GM20431 (cell line): ENCODE results near the gene TRIM9.
"Not testable (repeated sequence)": the region's sequence is repeated elsewhere in the genome, so short reads cannot be mapped to it uniquely, and the experiment has no call there.

Experiments used
- in situ Hi-C: fragments of 300-500 bp; cut with MseI, MboI; formaldehyde crosslinking; loops from one replicate; pipeline ENCODE4 v1.15.0; 2020; ENCODE audit warnings: low sequenced_read_pairs; ENCODE audit not compliant: unreplicated experiment

The TRIM9 gene

GRCh38 chr14:50943943-50944646, 150.8 kb downstream of the TRIM9 start, which contains the start of gene PYGL:
Gene PYGL, minus strand, starts transcription at chr14:50944483. Its CDS starts 80 bp downstream, at chr14:50944403.
- in situ Hi-C loops = no loop called here

- in situ Hi-C loops = no loop called here
These were observed 151.5 kb downstream of the TRIM9 start for GRCh38 chr14:50943261-50943942.

GRCh38 chr14:50941638-50942037, 153.3 kb downstream of the TRIM9 start:
- in situ Hi-C loops = not testable (repeated sequence)

GRCh38 chr14:50941151-50941550, 153.8 kb downstream of the TRIM9 start:
- in situ Hi-C loops = no loop called here

GRCh38 chr14:50937800-50938199, 157.1 kb downstream of the TRIM9 start:
- in situ Hi-C loops = no loop called here

- in situ Hi-C loops = no loop called here
These were observed 157.6 kb downstream of the TRIM9 start for GRCh38 chr14:50937325-50937724.

- in situ Hi-C loops = no loop called here
These were observed 158.0 kb downstream of the TRIM9 start for GRCh38 chr14:50936882-50937281.

- in situ Hi-C loops = no loop called here
These were observed 158.9 kb downstream of the TRIM9 start for GRCh38 chr14:50936016-50936340.

GRCh38 chr14:50935126-50936015, 159.5 kb downstream of the TRIM9 start:
- in situ Hi-C loops = no loop called here

GRCh38 chr14:50932592-50933495, 162.1 kb downstream of the TRIM9 start:
- in situ Hi-C loops = no loop called here

- in situ Hi-C loops = no loop called here
These were observed 162.7 kb downstream of the TRIM9 start for GRCh38 chr14:50932156-50932555.

- in situ Hi-C loops = no loop called here
These were observed 163.3 kb downstream of the TRIM9 start for GRCh38 chr14:50931559-50931958.

GRCh38 chr14:50929506-50929905, 165.4 kb downstream of the TRIM9 start:
- in situ Hi-C loops = no loop called here

GRCh38 chr14:50928002-50928635, 166.8 kb downstream of the TRIM9 start:
- in situ Hi-C loops = no loop called here

- in situ Hi-C loops = no loop called here
These were observed 168.0 kb downstream of the TRIM9 start for GRCh38 chr14:50926851-50927386.
